SH-SY5Y (cell line): Measurements from ENCODE around the gene PRELID1.

Experiments
- GATA2 ChIP-seq: IDR thresholded peaks from 2 replicates; pipeline ENCODE4 v1.6.1; 2011; ENCODE audit warnings: mild to moderate bottlenecking, low read depth, low read length
- GATA3 ChIP-seq: IDR thresholded peaks from 2 replicates; pipeline ENCODE4 v1.6.1; 2011; ENCODE audit warnings: low read depth, mild to moderate bottlenecking, low read length, moderate library complexity

DNA sequence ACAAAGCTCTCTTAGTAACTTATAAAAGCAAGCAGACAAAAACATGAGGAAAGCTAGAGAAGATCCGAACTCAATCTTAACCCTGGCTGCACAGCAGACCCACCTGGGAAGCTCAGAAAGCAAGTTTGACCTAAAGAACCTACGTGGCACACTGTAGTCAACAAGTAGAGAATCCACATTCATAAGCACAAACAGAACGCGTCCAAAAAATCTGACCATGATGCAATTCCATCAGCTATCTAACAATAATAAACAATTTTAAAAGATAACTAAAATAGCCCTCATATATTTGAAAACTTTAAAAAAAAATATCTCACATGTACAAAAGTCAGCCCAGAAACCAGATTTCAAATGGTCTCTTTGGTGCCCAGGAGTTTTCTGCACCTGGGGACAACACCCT lies 43.2 kb downstream of the PRELID1 start:
- TF ChIP-seq GATA3 (no peak), GATA2 (no peak)
